SK-N-SH (cell line): Measurements from ENCODE around the gene C2orf66. TPM values are rescaled to one million over a fixed set of nuclear protein-coding genes. Genes with fewer than 3 reads are reported as not detected.

Source experiments
- CTCF ChIA-PET: fragments of 300-600, 350-600 bp; formaldehyde crosslinking; extraction: SDS; loops from one replicate; lab custom pipeline; 2021; lab: Yijun Ruan, JAX
- POLR2A ChIA-PET: fragments of 350-600 bp; sonication (Branson Sonifier 250); formaldehyde crosslinking; extraction: SDS; loops from one replicate; lab custom pipeline; 2020; ENCODE audit warnings: antibody characterized with exemption, inconsistent platforms; lab: Yijun Ruan, JAX
- DNase-seq: peaks from one replicate; pipeline ENCODE4 v3.0.0; 2012
- H2AFZ ChIP-seq: fragments of 200-600 bp; sonication (generic); 2 replicates; pipeline ENCODE4 v1.8.1; 2016; ENCODE audit warnings: antibody characterized with exemption, mild to moderate bottlenecking, low read depth
- H3F3A ChIP-seq: fragments of 200-600 bp; sonication (generic); replicated peaks from 2 replicates; pipeline ENCODE3; 2016; ENCODE audit warnings: antibody characterized with exemption, mild to moderate bottlenecking; ENCODE audit not compliant: insufficient read depth
- H3K27ac ChIP-seq, 2 experiments: fragments of 200-500 bp in 1 of 2; fragments of 200-600 bp in 1 of 2; sonication (Bioruptor generic) in 1 of 2; sonication (generic), shearing (Covaris generic) in 1 of 2; 2 replicates each; pipeline versions ENCODE4 v1.5.1 to v1.6.1; 2014 to 2016; ENCODE audit warnings: low read depth in 2 of 2, inconsistent platforms in 1 of 2, low read length in 1 of 2, mild to moderate bottlenecking in 1 of 2, mixed read lengths in 1 of 2
- H3K27me3 ChIP-seq: fragments of 200-600 bp; sonication (generic), shearing (Covaris generic); 2 replicates; pipeline ENCODE4 v1.6.1; 2016; ENCODE audit warnings: mixed run types; ENCODE audit not compliant: insufficient read depth
- H3K36me3 ChIP-seq, 2 experiments: fragments of 200-500 bp in 1 of 2; fragments of 200-600 bp in 1 of 2; sonication (Bioruptor generic) in 1 of 2; sonication (generic) in 1 of 2; replicated peaks in 1 of 2; 2 replicates each; pipeline versions ENCODE3 to v1.5.1; 2014 to 2016; ENCODE audit warnings: low read length in 1 of 2, mild to moderate bottlenecking in 1 of 2; ENCODE audit not compliant: insufficient read depth in 2 of 2, control insufficient read depth in 1 of 2
- H3K4me1 ChIP-seq, 2 experiments: fragments of 200-500 bp in 1 of 2; fragments of 200-600 bp in 1 of 2; sonication (Bioruptor generic) in 1 of 2; sonication (generic), shearing (Covaris generic) in 1 of 2; 2 replicates each; pipeline versions ENCODE4 v1.5.1 to v1.6.1; 2014 to 2016; ENCODE audit warnings: low read depth in 1 of 2, low read length in 1 of 2, mixed run types in 1 of 2; ENCODE audit not compliant: insufficient read depth in 2 of 2, control insufficient read depth in 1 of 2
- H3K4me2 ChIP-seq: fragments of 200-600 bp; sonication (generic), shearing (Covaris generic); 2 replicates; pipeline ENCODE4 v1.6.1; 2017; ENCODE audit warnings: mixed run types
- H3K4me3 ChIP-seq, 2 experiments: fragments of 200-500 bp in 1 of 2; fragments of 200-600 bp in 1 of 2; sonication (Bioruptor generic) in 1 of 2; sonication (generic), shearing (Covaris generic) in 1 of 2; 2 replicates each; pipeline versions ENCODE4 v1.5.1 to v1.8.1; 2014 to 2016; ENCODE audit warnings: low read depth in 2 of 2, inconsistent platforms in 1 of 2, low read length in 1 of 2, mild to moderate bottlenecking in 1 of 2, mixed read lengths in 1 of 2, moderate library complexity in 1 of 2
- H3K79me2 ChIP-seq: fragments of 200-600 bp; sonication (generic); 2 replicates; pipeline ENCODE4 v1.8.1; 2017; ENCODE audit warnings: mild to moderate bottlenecking; ENCODE audit not compliant: insufficient read depth
- H3K9ac ChIP-seq: fragments of 200-600 bp; sonication (generic); 2 replicates; pipeline ENCODE4 v1.6.1; 2017; ENCODE audit warnings: mixed run types
- H3K9me2 ChIP-seq: fragments of 200-600 bp; sonication (generic); 2 replicates; pipeline ENCODE4 v1.6.1; 2017; ENCODE audit warnings: mixed run types
- H3K9me3 ChIP-seq: fragments of 200-600 bp; sonication (generic); 2 replicates; pipeline ENCODE4 v1.6.1; 2017; ENCODE audit warnings: mixed run types, mild to moderate bottlenecking, moderate library complexity
- H4K20me1 ChIP-seq: fragments of 200-600 bp; sonication (generic); 2 replicates; pipeline ENCODE4 v1.6.1; 2017; ENCODE audit warnings: mild to moderate bottlenecking, mixed run types; ENCODE audit not compliant: insufficient read depth
- CHD2 ChIP-seq: fragments of 150-350 bp; IDR thresholded peaks from 2 replicates; pipeline ENCODE4 v1.6.1; 2018; ENCODE audit warnings: low read length; ENCODE audit not compliant: partially characterized antibody
- ELF1 ChIP-seq: IDR thresholded peaks from 2 replicates; pipeline ENCODE4 v1.4.0; 2012
- EP300 ChIP-seq, 2 experiments: IDR thresholded peaks; 2 replicates each; pipeline versions ENCODE4 v1.4.0 to v1.6.1; 2012; ENCODE audit warnings: borderline replicate concordance in 1 of 2, low read depth in 1 of 2, low read length in 1 of 2
- FOXM1 ChIP-seq: IDR thresholded peaks from 2 replicates; pipeline ENCODE4 v1.4.0; 2012; ENCODE audit warnings: low read depth, mild to moderate bottlenecking
- IRF3 ChIP-seq: fragments of 150-350 bp; IDR thresholded peaks from 2 replicates; pipeline ENCODE4 v1.6.1; 2016; ENCODE audit warnings: mild to moderate bottlenecking, low read depth, low read length
- NFIC ChIP-seq: IDR thresholded peaks from 2 replicates; pipeline ENCODE4 v1.4.0; 2012; ENCODE audit warnings: borderline replicate concordance
- RCOR1 ChIP-seq: fragments of 150-350 bp; IDR thresholded peaks from 2 replicates; pipeline ENCODE4 v1.6.1; 2017; ENCODE audit warnings: antibody characterized with exemption, low read length
- REST ChIP-seq: IDR thresholded peaks from 2 replicates; pipeline ENCODE4 v1.6.1; 2012; ENCODE audit warnings: mild to moderate bottlenecking, low read depth, low read length, moderate library complexity
- RXRA ChIP-seq: IDR thresholded peaks from 2 replicates; pipeline ENCODE4 v1.4.0; 2012; ENCODE audit warnings: low read depth, mild to moderate bottlenecking, borderline replicate concordance
- SMC3 ChIP-seq: IDR thresholded peaks from 2 replicates; pipeline ENCODE4 v1.6.1; 2012; ENCODE audit warnings: low read depth, low read length, improper control_type of control experiment
- TAF1 ChIP-seq: IDR thresholded peaks from 2 replicates; pipeline ENCODE4 v1.6.1; 2012; ENCODE audit warnings: low read depth, mild to moderate bottlenecking, low read length, moderate library complexity, borderline replicate concordance
- TCF12 ChIP-seq: IDR thresholded peaks from 2 replicates; pipeline ENCODE4 v1.4.0; 2012
- TEAD4 ChIP-seq: IDR thresholded peaks from 2 replicates; pipeline ENCODE4 v1.4.0; 2012; ENCODE audit warnings: mild to moderate bottlenecking, borderline replicate concordance; ENCODE audit not compliant: insufficient read depth
- USF2 ChIP-seq: fragments of 150-350 bp; IDR thresholded peaks from 2 replicates; pipeline ENCODE4 v1.6.1; 2017; ENCODE audit warnings: antibody characterized with exemption, low read length, low read depth, borderline replicate concordance
- WGBS: methylation state at CpG from one replicate; pipeline ENCODE4 v1.1.6; 2017; ENCODE audit warnings: low lambda C conversion rate; 5-methylcytosine and 5-hydroxymethylcytosine counted together
- polyA plus RNA-seq, 3 experiments: library from polyadenylated mRNA; depleted of rRNA; stranded (reverse); fragments of >200 nt; gene quantifications; 2 replicates each; pipeline ENCODE4 v1.2.3, GENCODE V29; 2012

The C2orf66 gene
- polyA plus RNA-seq, 1 of the 3 experiments (the other 2 are of a cell fraction), result 0.64 TPM

GRCh38 chr2:196823750-196824522 lies 14.8 kb upstream of the C2orf66 start (continued):
- TF ChIP-seq USF2 (no peak), IRF3 (no peak), ELF1 (peak; percentile 52; the same call in 1 of the 2 replicates), FOXM1 (no peak), TEAD4 (no peak), CHD2 (no peak), SMC3 (no peak), RCOR1 (no peak), NFIC (no peak), RXRA (no peak; the same call in 1 of the 2 replicates)

GRCh38 chr2:196821195-196821594 lies 12.0 kb upstream of the C2orf66 start:
- Histone ChIP-seq H2AFZ (no peak overlapping the region), H3K4me3 (no peak overlapping the region), H3K4me1 (peaks cover 0 to 9% of the 10 kb centered on the region in 2 experiments; a peak in 2 of 4 replicates), H3K27me3 (no peaks in the 10 kb centered on the region), H3K36me3 (no peaks in the 10 kb centered on the region), H4K20me1 (no peaks in the 10 kb centered on the region), H3K9me3 (no peaks in the 10 kb centered on the region; the same call in 1 of the 2 replicates), H3K4me2 (no peak overlapping the region), H3K79me2 (no peaks in the 10 kb centered on the region), H3K9me2 (no peaks in the 10 kb centered on the region), H3K9ac (no peak overlapping the region), H3F3A (peaks cover 25% of the 10 kb centered on the region), H3K27ac (no peak overlapping the region)
- CTCF ChIA-PET, result no interaction called here
- TF ChIP-seq TAF1 (no peak), ELF1 (no peak), TCF12 (no peak), REST (no peak), RXRA (no peak), EP300 (IDR thresholded peaks at IDR 0.05; ENCODE audit: borderline replicate concordance in 1 of 2, low read depth in 1 of 2, low read length in 1 of 2) (no peak), IRF3 (no peak)
- DNase-seq, result no peak
- WGBS, result 75% methylated on average over 1 of the region's 1 CpG
- POLR2A ChIA-PET, result no interaction called here
